ENCODE results near the gene RAB11FIP4.

- no peak for TF ChIP-seq CTCF (conservative IDR thresholded peaks at IDR 0.05; ENCODE audit: low read length)
- TF ChIP-seq EZH2phosphoT487 (IDR thresholded peaks at IDR 0.05; ENCODE audit: borderline replicate concordance) = no peak
These were observed 187.8 kb downstream of the RAB11FIP4 start for GRCh38 chr17:31579265-31579664.
